Activated CD8-positive, alpha-beta T cell treated with anti-CD3 and anti-CD28 coated beads for 36 hours (primary cell): ENCODE measurements around the gene IZUMO1. TPM values are rescaled to one million over a fixed set of nuclear protein-coding genes. Genes with fewer than 3 reads are reported as not detected.
"Not testable (repeated sequence)": the region's sequence is repeated elsewhere in the genome, so short reads cannot be mapped to it uniquely, and the experiment has no call there.

Experiments
- ATAC-seq: fragments of 200-7000 bp; cut with Tn5 transposase; one replicate; pipeline ENCODE4 v1.10.0; 2021; ENCODE audit warnings: mild to moderate bottlenecking, moderate library complexity
- CTCF ChIA-PET: fragments of 350-600 bp; sonication (Branson Sonifier 250); formaldehyde crosslinking; loops from one replicate; lab custom pipeline; 2021; ENCODE audit warnings: antibody characterized with exemption; lab: Charles Lee
- POLR2A ChIA-PET: fragments of 350-600 bp; sonication (Branson Sonifier 250); formaldehyde crosslinking; loops from one replicate; lab custom pipeline; 2021; ENCODE audit warnings: antibody characterized with exemption; lab: Charles Lee
- DNase-seq: peaks from one replicate; pipeline ENCODE4 v3.0.0-alpha.2; 2020
- H3K27ac Mint-ChIP-seq: one replicate; pipeline ENCODE4 v1.8.0; 2021; ENCODE audit warnings: mild to moderate bottlenecking, mixed read lengths
- H3K27me3 Mint-ChIP-seq: one replicate; pipeline ENCODE4 v1.8.0; 2021; ENCODE audit warnings: mixed read lengths
- H3K36me3 Mint-ChIP-seq: one replicate; pipeline ENCODE4 v1.8.0; 2021; ENCODE audit warnings: low read depth, mixed read lengths
- H3K4me1 Mint-ChIP-seq: one replicate; pipeline ENCODE4 v1.8.0; 2021; ENCODE audit warnings: low read depth, mixed read lengths
- H3K4me3 Mint-ChIP-seq: one replicate; pipeline ENCODE4 v1.8.0; 2021; ENCODE audit warnings: mild to moderate bottlenecking, moderate library complexity, mixed read lengths
- H3K9me3 Mint-ChIP-seq: one replicate; pipeline ENCODE4 v1.8.0; 2021; ENCODE audit warnings: mixed read lengths
- CTCF ChIP-seq: fragments of 200-600 bp; IDR thresholded peaks from one replicate; pipeline ENCODE4 v1.8.0; 2022; ENCODE audit warnings: antibody characterized with exemption, mild to moderate bottlenecking
- intact Hi-C: fragments of 100-400 bp; cut with micrococcal nuclease; formaldehyde crosslinking; loops from one replicate; pipeline ENCODE4 v1.10.0; 2022
- total RNA-seq, 2 experiments: library from RNA; stranded (reverse); gene quantifications; one replicate each; pipeline ENCODE4 v1.2.3, GENCODE V29; 2021

The IZUMO1 gene
- total RNA-seq, 2 experiments from 2014 or later = not detected

- POLR2A ChIA-PET = interaction anchor here (1.5 kb wide), 1 partner anchor 42 kb away, joined by 4 read pairs; no protein-coding TSS in a partner anchor
- no peak overlapping the region for H3K4me3 Mint-ChIP-seq
- no peaks in the 10 kb centered on the region for H3K9me3 Mint-ChIP-seq
- intact Hi-C loops = no loop called here
- CTCF ChIA-PET = interaction anchor here (1.1 to 1.8 kb wide), 3 partner anchors 17 to 223 kb away, joined by 3 to 4 read pairs (median 4); partner anchors contain the start of gene RUVBL2
- no peak for ATAC-seq
- no peak overlapping the region for H3K27ac Mint-ChIP-seq
- no peak for DNase-seq
- peaks cover 13% of the 10 kb centered on the region for H3K27me3 Mint-ChIP-seq
- no peaks in the 10 kb centered on the region for H3K36me3 Mint-ChIP-seq
- no peak for TF ChIP-seq CTCF
- no peaks in the 10 kb centered on the region for H3K4me1 Mint-ChIP-seq
Measured at GRCh38 chr19:48770266-48770665, 23.6 kb upstream of the IZUMO1 start.

GRCh38 chr19:48768994-48769713 lies 22.4 kb upstream of the IZUMO1 start:
- Mint-ChIP-seq H3K36me3 (no peaks in the 10 kb centered on the region), H3K27me3 (peaks cover 13% of the 10 kb centered on the region), H3K4me1 (no peaks in the 10 kb centered on the region), H3K27ac (no peak overlapping the region), H3K4me3 (no peak overlapping the region), H3K9me3 (no peaks in the 10 kb centered on the region)
- intact Hi-C loops = no loop called here
- ATAC-seq (no peak), DNase-seq (no peak)
- TF ChIP-seq CTCF = no peak
- ChIA-PET POLR2A (no interaction called here), CTCF (interaction anchor here (1.8 kb wide), 1 partner anchor 18 kb away, joined by 4 read pairs; no protein-coding TSS in a partner anchor)

GRCh38 chr19:48768171-48768753 lies 21.6 kb upstream of the IZUMO1 start:
- H3K36me3 Mint-ChIP-seq, H3K4me1 Mint-ChIP-seq, intact Hi-C loops, ATAC-seq, H3K27ac Mint-ChIP-seq, DNase-seq, H3K9me3 Mint-ChIP-seq, H3K4me3 Mint-ChIP-seq: not testable (repeated sequence)
- H3K27me3 Mint-ChIP-seq = peaks cover 13% of the 10 kb centered on the region
- POLR2A ChIA-PET = interaction anchor here (0.7 kb wide), 1 partner anchor 1379 kb away, joined by 3 read pairs; no protein-coding TSS in a partner anchor
- CTCF ChIA-PET = interaction anchor here (0.9 kb wide), 1 partner anchor 20 kb away, joined by 4 read pairs; no protein-coding TSS in a partner anchor

- intact Hi-C loops, H3K36me3 Mint-ChIP-seq, H3K9me3 Mint-ChIP-seq, H3K27ac Mint-ChIP-seq, ATAC-seq, H3K4me3 Mint-ChIP-seq, H3K4me1 Mint-ChIP-seq, DNase-seq, CTCF ChIA-PET: not testable (repeated sequence)
- POLR2A ChIA-PET = interaction anchor here (0.7 kb wide), 1 partner anchor 35 kb away, joined by 3 read pairs; no protein-coding TSS in a partner anchor
- peaks cover 14% of the 10 kb centered on the region for H3K27me3 Mint-ChIP-seq
Measured at GRCh38 chr19:48765816-48766215, 19.1 kb upstream of the IZUMO1 start.

- CTCF ChIA-PET = interaction anchor here (0.9 kb wide), 1 partner anchor 27 kb away, joined by 3 read pairs; no protein-coding TSS in a partner anchor
Measured at GRCh38 chr19:48760504-48761205, 13.9 kb upstream of the IZUMO1 start.

More at GRCh38 chr19:48760504-48761205, 13.9 kb upstream of the IZUMO1 start:
- POLR2A ChIA-PET = interaction anchor here (1.0 kb wide), 1 partner anchor 14 kb away, joined by 3 read pairs; no protein-coding TSS in a partner anchor
- Mint-ChIP-seq H3K4me3 (no peak overlapping the region), H3K9me3 (no peaks in the 10 kb centered on the region), H3K36me3 (no peaks in the 10 kb centered on the region), H3K27me3 (peaks cover 5% of the 10 kb centered on the region), H3K27ac (peak overlapping the region; percentile 27), H3K4me1 (peaks cover 5% of the 10 kb centered on the region)
- peak; percentile 69 for ATAC-seq
- no peak for TF ChIP-seq CTCF
- intact Hi-C loops = no loop called here
- peak; percentile 23 for DNase-seq
